ENCODE measurements around the gene EMILIN1.
"Not testable (repeated sequence)": the region's sequence is repeated elsewhere in the genome, so short reads cannot be mapped to it uniquely, and the experiment has no call there.

The EMILIN1 gene

DNA sequence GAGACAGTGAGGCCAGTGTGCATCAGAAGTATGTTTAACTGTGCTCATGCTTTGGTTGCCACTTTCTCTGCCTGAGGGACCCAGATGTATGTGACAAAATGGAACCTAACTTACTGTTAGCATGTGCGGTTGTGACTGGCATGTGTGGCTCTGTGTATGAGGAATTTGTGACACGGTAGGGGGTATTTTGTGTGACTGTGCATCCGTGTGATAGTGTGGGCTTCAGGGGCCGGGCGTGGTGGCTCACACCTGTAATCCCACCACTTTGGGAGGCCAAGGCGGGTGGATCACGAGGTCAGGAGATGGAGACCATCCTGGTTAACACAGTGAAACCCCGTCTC lies 40.9 kb downstream of the EMILIN1 start:
- not testable (repeated sequence) for DNase-seq (ENCODE audit: low read depth in 4 of 4, low spot score in 1 of 4)

DNA sequence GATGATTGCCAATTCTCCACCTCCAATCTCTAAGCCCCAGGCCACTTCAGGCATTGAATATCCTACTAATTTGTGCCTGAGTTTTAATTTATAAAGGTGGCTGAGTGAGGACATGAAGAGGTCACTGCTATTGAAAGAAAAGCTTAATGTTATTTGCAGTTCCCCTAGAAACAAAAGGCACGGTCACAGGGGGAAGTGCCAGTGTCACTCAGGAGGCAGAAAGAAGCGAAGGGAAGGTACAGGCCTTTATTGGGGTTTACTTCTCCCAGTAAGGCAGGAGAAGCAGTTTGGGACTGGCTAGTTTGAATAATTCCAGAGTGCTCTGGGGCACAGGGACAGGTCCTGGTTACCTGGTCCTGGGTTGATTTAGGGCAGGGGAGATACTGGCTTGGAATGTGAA lies 43.5 kb downstream of the EMILIN1 start:
- no peak for DNase-seq (ENCODE audit: low read depth in 4 of 4, low spot score in 1 of 4)

DNA sequence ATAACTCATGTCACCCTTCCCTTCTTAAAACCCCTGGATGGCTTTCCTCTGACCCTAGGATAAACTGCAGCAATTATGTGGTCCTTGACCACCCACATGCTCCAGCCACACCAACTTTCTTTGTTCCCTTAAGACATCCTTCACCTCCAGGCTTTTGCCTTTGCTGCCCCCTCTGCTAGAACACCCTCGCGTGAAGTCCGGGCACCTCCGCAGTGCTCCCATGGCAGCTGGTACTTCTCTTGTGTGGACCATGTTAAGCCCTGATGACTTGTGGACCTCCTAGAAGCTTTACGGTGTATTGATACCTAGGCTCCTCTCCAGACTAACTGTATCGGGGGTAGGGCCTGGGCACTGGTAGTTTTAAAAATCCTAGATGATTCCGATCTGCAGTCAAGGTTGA lies 44.4 kb downstream of the EMILIN1 start:
- DNase-seq (ENCODE audit: low read depth in 4 of 4, low spot score in 1 of 4): no peak

DNA sequence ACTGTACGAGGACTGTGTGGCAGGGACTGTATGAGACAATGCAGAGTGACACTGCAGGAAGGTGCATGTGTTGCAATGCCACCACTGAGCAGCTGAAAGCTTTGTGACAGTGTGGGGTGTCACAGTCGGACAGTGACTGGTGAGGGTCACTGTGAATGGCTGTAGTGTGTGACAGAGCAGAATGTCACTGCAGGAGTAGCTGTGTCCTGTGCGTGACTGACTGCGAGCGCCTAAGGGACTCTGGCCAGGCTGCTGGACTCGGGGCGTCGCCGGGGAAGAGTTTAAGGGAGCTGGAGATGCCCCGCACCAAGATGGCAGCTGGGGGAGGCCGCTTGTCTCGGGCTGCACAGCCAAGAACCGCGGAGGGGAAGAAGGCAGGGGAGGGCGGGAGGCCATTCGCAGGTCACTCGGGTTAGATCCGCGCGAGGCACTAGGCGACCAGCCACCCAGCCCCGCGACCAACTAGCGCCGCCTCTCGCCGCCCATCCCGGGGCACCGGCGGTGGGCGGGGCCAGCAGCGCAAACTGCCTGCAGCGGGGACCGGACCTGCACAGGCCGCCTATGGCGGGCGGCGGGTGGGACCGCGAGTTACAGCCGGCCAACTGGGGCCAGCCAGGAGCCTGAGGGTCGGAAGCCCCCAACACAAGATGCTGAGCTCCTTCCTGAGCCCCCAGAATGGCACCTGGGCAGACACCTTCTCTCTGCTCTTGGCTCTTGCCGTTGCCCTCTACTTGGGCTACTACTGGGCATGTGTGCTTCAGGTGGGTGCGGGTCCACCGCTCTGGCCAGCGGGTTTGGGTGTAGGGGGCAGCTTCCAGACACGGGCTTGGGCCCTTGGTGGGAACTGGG lies 45.1 kb downstream of the EMILIN1 start, which contains the start of gene ABHD1:
TSS of gene ABHD1 (plus strand) at position 514 of the 849 bp plus-strand sequence. CDS start at position 648, 134 bp downstream.
- DNase-seq (ENCODE audit: low read depth in 4 of 4, low spot score in 1 of 4): peak in 3 of 4 experiments; percentile 24 to 49 (median 24)

DNA sequence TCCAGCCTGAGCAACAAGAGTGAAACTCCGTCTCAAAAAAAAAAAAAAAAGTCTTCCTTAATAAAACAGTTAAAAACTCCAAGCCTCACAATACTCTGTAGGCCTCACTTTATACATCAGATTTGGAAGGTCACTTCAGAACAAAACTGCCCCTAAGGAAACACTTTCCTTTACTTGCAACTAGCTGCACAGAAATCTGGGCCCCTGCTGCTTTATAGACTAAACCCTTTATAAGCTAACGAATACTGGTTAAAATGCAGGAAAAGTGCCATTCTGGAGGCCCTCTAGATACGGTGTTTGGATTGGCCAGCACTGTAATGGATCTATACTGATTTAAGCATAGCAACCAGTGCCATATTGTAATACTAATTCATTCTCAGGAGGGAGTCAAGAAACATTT lies 46.7 kb downstream of the EMILIN1 start:
- no peak for DNase-seq (ENCODE audit: low read depth in 4 of 4, low spot score in 1 of 4)

DNA sequence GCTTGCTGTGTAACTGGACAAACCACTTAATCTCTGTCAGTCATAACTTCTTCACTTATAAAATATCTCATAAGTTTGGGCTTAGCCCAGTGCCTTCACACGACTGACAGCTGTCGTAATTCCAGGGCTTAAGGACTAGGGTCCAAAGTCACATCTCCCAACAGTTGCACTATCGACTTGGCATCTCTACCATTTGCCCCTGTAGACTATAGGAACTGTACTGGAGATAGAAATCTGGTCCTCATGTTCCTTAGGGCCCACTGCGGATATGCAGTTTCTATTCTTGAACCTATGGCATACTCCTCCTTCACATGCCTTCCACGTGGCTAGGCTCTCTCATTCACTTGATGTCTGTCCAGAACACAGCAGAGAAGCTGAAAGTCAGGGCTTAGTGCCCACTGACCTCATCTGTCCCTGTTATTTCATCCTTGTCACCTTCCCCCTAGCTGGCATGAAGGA lies 47.9 kb downstream of the EMILIN1 start:
- no peak for DNase-seq (ENCODE audit: low read depth in 4 of 4, low spot score in 1 of 4)

DNA sequence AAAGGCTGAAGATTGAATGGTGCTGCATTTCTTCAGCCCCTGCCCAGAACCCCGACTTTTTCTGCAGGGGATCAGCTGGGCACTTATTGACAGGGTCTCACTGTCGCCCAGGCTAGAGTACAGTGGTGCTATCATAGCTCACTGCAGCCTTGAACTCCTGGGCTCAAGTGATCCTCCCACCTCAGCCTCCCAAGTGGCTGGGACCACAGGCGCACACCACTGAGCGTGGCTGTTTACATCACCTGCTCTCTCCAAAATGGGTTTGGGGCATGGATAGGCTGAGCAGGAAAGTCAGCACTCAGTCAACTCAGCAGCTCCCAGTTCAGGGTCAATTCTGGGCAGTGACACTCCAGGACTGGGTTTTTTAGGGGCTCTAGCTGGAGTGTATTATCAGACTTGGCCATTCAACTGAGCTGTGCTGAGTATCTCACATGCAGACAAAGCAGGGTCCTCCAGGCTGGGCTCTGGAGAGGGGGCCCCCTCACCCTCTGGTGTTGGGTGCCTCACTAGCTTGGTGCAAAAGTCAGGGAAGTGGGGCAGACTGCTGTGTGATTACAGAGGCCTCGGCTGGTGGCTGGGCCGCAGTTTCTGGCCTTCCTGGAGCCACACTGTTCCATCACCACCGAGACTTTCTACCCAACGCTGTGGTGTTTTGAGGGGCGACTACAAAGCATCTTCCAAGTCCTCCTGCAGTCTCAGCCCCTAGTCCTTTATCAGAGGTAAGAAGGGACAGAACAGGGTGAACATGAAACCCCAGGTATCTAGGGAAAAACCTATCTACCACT lies 49.7 kb downstream of the EMILIN1 start:
- DNase-seq (ENCODE audit: low read depth in 4 of 4, low spot score in 1 of 4): no peak

DNA sequence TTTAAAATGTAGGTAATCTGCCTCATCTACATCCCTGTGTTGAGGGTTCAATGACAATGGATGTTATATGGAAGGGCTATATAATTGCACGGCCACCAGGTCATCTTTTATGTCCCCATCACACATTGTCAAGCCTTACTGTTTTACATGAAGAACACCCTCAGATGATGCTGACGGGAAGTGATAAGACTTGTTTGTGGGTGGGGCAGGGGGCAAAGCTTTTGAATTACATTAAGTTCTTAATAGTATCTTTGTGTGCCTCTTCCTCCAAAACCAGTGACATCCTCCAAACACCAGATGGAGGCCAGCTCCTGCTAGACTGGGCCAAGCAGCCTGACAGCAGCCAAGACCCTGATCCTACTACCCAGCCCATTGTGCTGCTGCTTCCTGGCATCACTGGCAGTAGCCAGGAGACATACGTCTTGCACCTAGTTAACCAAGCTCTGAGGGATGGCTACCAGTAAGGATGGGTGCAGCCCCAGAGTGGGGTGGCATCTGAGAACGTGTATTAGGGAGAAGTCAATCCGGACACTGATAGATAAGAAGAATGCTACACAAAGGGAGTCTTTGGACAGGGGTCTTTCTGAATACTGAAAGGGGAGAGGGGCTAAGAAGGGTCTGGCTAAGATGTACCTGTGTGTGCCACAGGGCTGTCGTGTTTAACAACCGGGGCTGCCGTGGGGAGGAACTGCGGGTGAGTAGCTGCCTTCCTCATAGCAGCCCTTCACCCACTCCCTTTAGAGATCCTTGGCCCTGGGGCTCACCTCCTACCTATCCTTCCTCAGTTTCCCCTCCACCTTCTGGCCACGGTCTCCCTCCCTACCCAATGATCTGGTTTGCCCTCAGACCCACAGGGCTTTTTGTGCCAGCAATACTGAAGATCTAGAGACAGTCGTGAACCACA lies 50.5 kb downstream of the EMILIN1 start:
- no peak for DNase-seq (ENCODE audit: low read depth in 4 of 4, low spot score in 1 of 4)

DNA sequence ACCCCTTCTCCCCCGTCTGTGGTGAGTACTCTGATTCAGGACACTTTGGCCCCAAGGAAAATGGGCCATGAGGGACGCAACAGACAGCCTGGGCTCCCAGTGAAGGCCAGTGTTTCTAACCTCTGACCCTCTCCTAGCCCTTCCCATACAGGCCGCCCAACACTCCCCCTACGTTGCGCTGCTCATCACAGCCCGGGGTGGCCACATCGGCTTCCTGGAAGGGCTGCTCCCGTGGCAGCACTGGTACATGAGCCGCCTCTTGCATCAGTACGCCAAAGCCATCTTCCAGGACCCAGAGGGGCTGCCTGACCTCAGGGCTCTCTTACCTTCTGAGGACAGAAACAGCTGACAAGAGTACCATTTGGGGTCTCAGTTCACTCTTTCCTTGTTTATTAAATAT lies 52.0 kb downstream of the EMILIN1 start:
- DNase-seq (ENCODE audit: low read depth in 4 of 4, low spot score in 1 of 4): no peak

DNA sequence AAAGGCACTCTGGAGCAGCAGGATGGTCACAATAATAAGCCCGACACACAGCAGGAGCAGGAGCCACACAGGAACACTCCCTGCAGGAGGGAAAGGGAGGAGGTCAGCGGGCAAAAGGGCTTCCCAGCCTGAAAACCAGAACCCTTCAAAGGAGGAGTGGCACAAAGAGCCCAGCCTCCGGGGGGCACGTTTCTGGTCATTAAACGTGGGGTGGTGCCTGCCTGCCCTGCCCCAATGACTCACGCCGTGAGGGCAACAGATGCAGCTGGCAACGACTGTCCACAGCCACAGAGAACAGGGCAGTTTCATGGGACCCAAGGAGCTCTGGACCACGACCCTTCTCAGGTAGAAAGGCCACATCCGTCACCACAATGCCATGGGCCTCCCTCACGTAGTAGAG lies 53.0 kb downstream of the EMILIN1 start:
- DNase-seq (ENCODE audit: low read depth in 4 of 4, low spot score in 1 of 4): no peak

DNA sequence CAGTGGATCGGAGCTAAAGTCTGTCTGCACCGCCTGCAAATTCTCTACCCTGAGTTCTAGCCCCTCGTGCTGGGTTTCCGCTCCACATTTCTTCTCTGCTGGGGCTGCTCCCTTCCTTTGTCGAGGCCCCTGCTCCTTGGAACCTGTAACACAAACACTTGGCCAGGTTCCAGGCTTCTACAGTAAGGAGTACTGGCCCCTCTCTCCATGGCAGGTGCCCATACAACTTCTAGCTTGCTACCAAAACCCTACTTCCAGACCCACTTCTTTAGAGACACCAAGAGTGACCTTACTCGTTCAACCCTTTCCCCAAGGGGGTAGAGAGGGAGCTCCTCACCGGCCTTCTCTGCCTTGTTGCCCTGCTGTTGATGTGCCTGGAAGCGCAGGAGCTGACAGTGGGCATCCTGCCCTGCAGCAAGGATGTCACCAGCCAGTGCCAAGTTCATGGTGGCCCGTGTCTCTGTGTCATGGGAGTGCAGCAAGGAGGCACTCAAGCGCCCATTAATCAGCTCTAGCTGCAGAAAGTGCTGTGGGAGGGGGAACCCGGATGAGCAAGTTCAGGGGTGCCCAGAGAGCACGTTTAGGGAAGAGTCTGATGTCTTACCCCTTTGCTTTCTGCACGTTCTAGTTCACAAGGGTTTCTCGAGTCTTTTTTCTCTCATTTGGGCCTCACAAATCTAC lies 54.9 kb downstream of the EMILIN1 start:
- DNase-seq (ENCODE audit: low read depth in 4 of 4, low spot score in 1 of 4): peak in 1 of 4 experiments; percentile 19

DNA sequence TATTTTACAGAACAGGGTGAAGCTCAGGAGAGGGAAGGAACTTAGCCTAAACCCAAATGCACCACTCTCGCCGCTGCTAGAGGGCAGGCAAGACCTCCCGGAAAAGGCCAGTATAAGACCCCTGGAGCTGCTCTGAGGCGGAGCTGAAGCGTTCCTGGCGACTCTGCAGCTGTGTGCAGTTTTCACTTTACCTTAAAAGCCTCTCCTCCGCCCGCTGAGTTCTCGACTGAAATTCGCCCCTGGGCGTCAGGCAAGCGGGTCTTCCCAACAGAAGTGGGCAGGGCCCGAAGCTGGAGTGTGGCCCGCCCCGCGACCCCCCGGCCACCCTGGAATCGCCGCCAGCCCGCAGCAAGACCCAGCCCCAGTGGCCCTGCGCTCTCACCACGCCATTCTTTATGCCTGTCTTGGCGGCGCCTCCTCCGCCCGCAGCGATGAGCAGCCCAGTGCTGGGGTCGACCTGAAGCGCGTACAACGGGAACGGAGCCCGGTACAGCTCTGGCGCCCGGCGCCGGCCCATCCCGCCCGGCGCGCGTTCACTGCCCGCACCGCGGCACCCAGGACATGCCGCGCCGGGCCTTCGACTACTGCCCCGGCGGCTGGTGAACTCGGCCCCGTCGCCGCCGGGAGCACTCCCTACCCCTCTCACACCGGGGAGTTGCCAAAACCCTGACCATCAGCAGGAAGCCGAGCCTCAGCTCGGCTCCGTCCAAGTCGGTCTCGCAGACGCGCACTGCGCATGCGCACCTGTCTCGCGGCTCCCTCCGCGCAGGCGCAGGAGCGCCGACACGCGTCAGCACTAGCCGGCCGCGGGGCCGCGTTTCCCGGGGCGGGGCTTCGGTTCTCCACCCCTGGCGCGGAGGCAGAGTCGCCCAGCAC lies 55.7 kb downstream of the EMILIN1 start, which contains the start of gene PREB:
TSS of gene PREB (minus strand) at position 732 of the 876 bp plus-strand sequence. CDS start at position 517, 215 bp downstream.
- DNase-seq (ENCODE audit: low read depth in 4 of 4, low spot score in 1 of 4): peak; percentile 95 to 98 (median 98)

DNA sequence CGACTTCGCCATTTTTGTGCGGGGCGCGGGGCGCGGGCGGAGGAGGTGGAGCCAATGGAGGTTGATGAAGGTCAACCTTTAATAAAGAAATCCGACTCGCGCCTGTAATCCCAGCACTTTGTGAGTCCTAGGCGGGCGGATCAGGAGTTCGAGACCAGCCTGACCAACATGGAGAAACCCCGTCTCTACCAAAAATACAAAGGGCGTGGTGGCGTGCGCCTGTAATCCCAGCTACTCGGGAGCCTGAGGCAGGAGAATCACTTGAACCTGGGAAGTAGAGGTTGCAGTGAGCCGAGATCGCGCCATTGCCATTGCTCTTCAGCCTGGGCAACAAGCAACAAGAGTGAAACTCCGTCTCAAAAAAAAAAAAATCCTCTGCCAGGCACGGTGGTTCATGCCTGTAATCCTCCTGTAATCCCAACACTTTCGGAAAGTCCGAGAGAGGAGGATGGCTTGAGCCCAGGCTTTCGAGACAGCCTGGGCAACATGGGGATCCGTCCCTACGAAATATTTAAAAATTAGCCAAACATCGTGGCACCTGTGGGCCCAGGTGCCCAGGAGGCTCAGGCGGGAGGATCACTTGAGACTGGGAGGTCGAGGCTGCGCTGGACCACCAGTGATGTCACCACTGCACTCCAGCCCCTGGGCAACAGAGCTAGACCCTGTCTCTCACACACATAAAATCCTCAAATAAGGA lies 56.5 kb downstream of the EMILIN1 start:
- DNase-seq (ENCODE audit: low read depth in 4 of 4, low spot score in 1 of 4): no peak

DNA sequence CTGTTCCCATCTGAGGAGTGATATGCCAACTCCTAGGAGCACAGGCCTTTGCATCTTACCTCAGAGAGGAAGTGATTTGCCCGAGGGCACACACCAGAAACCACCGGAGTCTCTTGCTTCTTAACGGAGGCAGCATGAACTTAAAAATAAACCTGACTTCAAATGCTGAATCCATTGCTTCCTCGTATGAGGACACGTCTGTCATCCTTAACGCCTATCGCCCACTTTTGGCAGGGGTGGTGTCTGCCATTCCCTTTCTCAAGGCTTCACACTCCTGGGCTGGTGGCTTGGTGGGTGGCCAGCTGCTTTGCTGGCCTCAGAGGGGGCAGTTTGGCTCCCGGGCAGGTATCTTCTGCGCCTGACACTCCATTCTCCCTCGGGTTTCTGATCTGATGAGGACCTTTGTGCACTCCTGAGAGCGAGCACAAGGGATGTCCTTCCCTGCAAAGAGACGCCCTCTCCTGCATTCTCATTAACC lies 57.1 kb downstream of the EMILIN1 start:
- DNase-seq (ENCODE audit: low read depth in 4 of 4, low spot score in 1 of 4): no peak

Data from stimulated activated CD4-positive, alpha-beta T cell treated with anti-CD3 and anti-CD28 coated beads, Interleukin-1b, Interleukin-23, amount 100 ng/mL, for 24 hours (primary cell).